Stimulated activated naive CD4-positive, alpha-beta T cell treated with Interleukin-2 at 50 U/mL for 16 hours (primary cell): ENCODE data around the gene UMODL1.
"Not testable (repeated sequence)": the region's sequence is repeated elsewhere in the genome, so short reads cannot be mapped to it uniquely, and the experiment has no call there.

Source experiments
- DNase-seq: peaks from one replicate; lab custom pipeline; 2025; lab: John Stamatoyannopoulos, UW

The UMODL1 gene

DNA sequence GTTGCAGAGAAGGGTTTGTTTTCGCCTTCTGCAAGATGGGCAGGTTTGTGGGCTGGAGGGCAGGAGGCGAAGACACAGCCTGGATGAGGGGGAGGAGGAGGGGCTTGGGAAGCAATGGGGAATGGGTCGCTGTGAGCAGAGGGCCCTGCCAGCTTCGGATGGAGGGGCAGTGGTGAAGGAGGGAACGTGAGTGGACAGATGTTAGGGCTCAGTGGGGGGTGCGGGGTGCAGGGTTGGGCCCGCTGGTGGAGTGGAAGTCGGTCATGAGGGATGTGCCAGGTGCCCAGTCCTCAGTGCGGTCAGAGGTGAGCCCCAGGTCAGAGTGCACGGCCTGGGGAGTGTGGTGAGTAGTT is 92.4 kb downstream of the UMODL1 start:
- DNase-seq, result no peak

DNA sequence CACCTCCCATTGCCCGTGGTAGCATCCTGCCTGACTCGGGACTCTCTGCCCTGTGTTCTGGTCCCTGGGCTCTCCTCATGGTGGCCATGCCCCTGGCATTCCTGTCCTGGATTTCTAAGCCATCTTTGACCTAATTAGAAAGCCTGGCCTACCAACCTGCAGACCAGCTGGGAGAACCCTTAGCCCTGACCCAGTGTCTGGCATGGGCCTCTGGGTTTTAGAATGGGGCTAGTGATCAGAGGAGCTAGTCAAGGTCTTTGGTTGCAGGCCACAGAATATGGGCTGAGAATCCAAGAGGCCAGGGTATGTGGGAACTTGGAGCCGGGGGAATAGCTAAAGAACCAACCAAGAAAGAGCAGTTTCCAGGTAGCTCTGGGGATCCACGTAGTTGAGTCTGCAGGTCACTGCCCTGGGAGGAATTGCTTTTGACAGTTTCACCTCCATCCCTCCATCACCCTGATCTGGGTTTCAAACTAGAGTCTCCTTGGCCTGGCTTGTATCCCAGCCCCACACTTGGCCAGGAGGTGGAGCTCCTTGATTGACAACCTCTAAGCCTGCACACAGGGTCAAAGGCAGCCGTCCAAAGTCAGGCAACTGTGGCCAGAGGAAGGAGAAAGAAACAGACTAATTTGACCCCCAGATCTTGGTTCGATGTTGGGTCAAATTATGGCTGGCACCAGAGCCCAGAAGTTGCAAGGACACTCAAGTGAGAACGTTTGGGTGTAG is 93.1 kb downstream of the UMODL1 start:
- peak; percentile 29 for DNase-seq

DNA sequence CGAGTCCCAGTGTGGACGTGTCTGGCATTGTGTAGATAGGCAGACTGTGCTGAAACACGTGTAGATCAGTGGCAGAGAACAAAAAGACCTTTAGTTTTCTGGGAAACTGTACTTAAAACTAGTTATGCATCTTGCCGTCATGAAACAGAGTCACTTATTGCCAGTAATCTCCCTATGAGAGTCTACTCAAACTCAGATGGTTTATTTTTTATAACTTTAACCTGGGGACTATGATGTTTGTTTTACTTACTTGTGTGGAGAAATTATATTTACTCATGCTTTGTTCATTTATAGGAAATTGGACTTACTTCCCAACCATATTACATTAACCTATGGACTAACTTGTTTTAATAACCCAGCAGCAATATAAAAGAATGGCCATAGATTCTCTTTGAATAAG is 93.7 kb downstream of the UMODL1 start:
- no peak for DNase-seq

DNA sequence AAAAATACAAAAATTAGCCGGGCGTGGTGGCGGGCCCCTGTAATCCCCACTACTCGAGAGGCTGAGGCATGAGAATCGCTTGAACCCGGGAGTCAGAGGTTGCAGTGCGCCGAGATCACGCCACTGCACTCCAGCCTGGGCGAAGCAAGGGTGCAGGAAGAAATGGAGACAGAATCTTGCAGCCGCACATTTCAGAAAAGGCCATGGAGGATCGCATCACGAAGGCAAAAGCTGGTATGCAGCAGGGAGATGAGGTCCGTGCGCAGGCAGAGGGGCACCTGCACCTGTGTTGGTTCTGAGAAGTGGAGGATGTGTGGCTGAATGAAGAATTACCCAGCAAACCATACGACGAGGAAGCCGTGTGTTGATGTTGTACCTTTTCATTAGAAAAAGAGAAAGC is 94.8 kb downstream of the UMODL1 start:
- DNase-seq, result no peak

DNA sequence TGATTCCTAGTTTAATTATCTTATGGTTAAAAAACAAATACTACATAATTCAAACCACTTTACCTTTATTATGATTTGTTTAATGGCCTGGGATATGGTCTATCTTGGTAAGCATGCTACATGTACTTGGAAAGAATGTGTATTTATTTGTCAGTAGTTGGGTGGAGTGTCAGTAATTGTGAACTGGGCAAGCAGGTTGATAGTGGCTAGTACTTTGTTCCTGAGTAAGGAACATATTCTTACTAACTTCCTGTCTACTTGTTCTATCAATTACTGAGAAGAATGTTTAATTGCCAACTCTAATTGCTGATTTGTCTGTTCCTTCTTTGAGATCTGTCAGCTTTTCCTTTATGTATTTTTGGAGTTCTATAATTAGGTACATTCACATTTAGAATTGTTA is 98.6 kb downstream of the UMODL1 start:
- no peak for DNase-seq

DNA sequence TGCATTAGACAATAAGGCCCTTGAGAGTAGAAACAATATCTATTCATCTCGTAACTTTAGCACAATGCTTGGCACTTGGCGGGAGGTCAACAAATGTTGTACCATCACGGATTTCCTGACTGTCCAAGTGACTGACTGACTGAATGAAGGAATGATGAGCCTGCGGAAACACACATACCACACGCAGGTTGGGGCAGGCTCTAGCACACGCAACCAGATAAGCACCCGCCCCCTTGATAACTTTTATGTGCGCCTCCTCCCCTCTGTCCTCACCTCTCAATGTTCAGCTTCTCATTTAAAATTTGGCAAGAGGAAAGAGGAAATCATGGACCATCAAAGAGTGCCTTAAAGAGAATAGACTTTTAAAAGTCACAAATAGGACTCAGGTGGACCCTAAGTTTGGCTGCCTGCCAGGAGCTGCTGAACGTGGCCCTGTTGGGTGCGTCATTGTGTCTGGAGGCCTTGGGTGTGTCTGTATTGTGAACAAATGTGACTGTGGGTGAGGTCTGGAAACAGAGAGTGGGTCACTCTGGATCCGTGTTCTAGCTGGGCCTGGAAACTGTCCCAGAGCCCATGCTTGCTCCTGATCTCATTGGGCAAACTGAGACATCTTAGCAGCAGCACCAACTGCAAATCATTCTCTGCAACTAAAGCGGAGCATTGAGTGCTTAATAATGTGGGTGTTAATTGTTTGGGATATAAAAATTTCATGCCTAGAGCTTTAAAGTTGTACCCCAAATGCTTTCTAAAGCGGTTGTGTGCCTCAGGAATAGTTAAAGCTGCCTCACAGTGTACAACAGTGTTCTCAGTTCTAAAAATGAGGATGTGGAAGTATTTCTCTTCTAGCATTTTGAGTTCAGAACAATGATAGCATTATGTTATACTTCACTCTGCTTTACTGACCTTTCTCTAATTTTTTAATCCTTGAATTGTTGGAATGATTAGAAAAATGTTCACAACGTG is 100.3 kb downstream of the UMODL1 start:
- DNase-seq, result no peak

DNA sequence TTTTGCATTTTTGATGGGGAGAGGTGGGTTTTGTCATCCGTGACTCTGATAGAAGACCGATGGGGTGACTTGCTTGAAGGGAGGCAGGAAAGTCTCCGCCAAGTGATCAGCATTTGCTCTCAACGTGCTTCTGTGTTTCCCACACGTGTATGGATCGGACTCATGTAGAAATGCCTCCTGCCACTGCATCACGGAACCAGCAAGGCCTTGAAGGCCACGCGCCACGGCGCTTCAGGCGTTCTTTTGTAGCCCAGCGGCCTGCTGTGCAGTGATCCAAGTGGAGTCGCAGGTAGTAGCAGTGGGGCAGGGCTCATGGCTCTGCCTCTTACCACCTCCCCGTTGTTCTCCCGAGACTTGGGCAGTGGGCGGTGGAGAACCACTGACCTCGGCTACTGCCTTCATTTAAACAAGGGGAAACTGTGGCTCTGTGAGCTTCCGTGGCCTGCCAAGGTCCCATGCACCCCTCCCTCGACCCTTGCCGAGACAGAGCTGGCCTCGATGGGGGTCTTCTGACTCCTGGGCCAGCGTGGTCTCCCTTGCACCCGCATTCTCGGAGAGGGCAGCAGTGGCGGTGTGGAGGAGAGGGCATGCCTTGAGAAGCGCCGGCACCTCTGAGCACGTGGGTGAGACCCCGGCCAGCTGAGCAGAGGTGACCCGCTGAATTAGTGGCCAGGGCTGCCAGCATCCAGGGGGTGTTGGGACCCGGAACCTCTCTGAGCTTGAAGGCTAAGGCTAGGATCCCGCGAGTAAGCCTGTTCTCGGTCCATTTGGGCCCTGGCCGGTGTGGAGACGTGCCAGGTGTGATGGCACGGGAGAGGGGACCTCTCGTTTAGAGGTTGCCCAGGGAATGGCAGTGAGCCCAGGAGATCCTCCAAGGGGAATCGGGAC is 101.7 kb downstream of the UMODL1 start:
- DNase-seq, result no peak

DNA sequence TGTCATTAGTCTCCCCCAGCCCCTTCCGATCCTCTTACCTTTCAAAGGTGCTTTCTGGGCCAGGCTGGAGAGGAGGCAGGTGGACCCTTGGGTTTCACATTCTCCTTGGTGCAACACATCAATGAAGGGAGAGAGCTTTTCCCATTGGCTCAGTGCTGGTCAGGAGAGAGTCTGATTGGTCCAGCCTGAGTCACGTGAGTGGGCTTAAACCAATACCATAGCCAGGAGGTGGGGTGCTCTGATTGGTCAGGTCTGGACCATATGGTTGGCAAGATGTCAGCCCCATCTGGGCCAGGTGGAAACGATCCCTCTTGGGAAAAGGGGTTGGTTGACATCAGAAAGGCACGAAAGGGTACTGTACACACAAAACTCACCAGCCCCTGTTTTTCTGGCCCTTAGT is 103.1 kb downstream of the UMODL1 start:
- DNase-seq, result no peak

DNA sequence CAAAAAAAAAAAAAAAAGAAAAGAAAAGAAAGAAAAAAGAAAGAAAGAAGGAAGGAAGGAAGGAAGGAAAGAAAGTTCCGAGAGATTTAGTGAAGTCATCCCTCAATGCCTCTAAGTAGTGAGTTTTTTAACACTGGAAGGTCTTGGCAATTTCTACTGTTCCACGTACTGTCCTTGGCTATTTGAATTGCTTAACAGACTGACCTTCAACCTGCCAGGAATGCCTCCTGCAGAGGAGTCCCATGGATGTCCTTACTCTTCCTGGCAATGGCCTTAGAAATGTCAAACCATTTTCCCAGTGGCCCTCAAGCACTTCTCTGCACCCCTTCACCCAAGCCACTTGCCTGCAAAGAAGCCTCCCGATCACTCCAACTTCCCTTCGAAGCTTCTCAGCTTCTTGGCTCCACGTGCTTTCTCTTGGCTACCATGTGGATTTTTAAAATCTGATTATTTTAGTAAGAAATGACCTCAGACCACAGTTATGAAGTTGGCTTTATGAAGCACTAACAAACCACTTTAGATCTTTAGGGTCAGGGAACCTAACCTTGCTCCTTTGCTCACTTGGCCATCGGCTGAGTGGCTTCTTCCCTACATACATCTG is 104.1 kb downstream of the UMODL1 start:
- DNase-seq, result no peak

DNA sequence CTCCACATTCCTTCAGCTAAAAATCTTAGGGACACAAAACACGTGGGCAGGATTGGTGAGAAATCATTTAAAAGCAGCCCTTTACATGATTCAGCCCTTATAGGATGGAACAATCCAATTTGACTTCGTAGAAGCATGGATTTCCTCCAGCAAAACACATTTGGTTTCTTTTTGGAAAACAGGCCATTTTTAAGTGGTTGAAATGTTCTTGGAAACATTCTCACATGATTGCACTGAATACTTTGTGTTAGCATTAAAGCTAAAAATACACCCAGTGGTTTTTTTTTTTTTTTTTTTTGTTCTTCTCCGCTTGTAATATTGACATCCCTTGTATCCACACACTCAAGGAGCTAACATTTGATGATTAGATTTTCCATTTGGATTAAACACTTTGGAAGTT is 105.7 kb downstream of the UMODL1 start:
- DNase-seq, result no peak

DNA sequence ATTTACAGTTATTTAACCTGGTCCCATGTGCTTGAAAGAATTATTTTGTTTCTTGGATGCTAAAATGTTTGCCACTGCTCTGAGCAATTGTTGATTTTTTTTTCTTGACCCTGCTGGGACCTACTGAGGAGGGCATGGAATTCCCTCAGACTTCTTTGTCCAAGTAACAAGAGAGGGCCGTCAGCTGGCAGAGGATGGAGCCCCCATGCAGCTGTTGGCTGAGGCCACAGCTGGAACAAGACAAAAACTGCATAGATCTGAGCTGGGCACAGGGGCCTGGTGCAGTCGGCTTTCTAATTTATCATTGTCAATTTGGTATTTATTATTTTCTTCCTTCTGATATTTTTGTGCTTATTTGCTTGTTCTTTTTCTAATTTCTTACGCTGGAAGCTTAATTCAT is 108.2 kb downstream of the UMODL1 start:
- no peak for DNase-seq

DNA sequence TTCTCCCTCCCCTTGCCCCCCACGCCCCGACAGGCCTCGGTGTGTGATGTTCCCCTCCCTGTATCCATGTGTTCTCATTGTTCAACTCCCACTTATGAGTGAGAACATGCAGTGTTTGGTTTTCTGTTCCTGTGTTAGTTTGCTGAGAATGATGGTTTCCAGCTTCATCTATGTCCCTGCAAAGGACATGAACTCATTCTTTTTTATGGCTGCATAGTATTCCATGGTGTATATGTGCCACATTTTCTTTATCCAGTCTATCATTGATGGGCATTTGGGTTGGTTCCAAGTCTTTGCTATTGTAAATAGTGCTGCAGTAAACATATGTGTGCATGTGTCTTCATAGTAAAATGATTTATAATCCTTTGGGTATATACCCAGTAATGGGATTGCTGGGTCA is 108.9 kb downstream of the UMODL1 start:
- DNase-seq, result not testable (repeated sequence)

DNA sequence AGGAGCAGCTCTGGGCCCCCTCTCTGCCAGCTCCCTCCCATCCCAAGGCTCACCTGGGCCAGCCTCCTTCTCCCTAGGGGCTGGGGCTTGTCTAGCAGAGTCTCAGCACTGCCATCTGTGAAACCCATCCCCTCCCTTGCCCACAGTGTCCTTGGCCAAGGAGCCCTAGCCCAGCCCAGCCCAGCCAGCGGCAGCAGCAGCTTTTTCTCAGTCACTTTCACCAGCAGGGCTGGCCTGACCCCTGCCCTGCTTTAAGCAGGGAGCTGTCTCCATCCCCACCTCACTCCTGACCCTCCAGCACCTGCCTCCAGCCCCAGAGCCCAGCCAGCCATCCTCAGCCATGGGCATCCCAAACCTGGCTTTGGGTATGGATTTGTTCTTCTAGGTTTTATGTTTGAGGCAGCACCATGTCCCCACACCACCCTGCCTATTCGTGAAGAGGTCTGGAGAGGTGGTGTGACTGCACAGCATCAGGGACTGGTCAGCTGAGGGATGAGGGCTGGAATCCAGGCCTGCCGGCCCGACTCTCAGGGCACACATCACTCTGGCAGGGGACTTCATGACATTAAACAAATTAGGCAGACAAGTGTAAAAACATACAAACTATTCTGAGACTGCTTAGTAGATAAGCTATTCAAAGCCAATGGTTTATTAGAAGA is 111.7 kb downstream of the UMODL1 start:
- no peak for DNase-seq

DNA sequence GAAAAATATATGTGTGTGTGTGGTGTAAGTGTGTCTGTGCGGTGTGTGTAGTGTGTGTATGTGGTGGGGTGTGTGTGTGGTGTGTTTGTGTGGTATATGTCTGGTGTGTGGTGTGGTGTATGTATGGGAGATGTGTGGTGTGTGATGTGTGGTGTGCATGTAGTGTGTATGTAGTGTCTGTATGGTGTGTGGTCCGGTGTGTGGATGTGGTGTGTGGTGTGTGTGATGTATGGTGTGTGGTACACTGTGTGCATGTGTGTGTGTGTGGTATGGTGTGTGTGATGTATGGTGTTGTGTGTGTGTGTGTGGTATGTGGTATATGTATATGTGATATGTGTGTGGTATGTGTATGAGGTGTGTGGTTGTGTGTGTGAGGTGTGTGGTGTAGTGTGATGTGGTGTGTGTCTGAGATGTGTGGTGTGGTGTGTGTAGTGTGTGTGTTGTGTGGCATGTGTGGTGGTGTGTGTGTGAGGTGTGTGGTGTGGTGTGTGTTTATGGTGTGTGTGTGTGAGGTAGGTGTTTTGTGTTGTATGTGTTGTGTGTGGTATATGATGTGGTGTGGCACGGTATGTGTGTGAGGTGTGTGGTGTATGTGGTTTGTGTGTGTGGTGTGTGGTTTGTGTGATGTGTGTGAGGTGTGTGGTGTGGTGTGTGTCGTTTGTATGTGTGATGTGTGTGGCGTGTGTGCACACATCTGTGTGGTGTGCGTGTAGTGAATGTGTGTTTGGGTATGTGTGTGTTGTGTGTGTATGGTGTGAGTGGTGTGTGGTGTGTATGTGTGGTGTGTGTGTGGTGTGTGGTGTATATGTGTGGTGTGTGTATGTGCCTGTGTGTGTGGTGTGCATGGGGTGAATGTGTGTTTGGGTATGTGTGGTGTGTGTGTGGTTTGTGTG is 112.5 kb downstream of the UMODL1 start:
- no peak for DNase-seq

DNA sequence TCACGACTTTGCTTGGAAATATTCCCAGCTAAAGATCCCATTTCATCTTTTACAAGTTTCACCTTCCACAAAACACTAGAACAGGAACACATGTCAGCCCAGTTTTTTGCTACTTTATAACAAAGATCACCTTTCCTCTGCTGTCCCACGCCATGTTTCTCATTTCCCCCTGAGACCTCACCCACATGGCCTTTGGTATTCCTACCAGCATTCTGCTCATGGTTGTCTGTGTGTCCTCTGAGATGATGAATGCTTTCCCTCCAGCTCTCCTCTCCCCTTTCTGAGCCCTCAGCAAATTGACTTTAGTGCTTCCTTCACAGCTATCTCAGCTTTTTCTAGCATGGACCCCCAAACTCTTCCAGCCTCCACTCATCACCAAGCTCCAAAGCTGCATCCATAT is 115.5 kb downstream of the UMODL1 start:
- no peak for DNase-seq

DNA sequence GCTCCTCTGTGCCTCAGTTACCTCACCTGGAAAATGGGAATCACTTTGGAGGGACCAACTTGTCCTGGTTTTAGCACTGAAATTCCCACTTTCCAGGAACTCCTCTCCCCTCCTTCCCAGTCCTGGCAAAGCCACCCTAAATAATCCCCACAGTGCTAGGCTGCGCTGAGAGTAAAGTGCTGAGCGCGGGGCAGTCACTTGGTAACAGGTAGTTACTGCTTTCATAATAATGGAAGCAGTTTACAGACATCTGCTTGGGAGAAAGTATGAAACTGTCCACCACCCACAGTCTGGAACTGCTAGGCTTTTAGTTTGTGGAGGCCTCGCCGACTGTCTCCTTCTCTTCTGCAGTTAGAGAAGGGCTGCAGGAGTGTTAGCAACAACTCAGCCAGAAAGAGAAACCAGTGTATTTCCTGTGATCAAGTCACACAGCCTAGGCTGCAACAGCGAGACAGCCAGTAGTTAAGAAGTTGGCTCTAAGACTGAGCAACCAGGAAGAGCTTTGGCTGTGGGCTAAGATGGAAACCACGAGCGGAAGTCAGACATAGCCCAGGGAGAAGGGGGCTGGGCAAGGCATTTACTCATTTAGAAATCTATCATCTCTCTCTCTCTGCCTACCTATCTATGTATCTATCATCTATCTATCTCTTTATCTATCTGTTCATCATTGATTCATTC is 117.0 kb downstream of the UMODL1 start:
- peak; percentile 76 for DNase-seq

DNA sequence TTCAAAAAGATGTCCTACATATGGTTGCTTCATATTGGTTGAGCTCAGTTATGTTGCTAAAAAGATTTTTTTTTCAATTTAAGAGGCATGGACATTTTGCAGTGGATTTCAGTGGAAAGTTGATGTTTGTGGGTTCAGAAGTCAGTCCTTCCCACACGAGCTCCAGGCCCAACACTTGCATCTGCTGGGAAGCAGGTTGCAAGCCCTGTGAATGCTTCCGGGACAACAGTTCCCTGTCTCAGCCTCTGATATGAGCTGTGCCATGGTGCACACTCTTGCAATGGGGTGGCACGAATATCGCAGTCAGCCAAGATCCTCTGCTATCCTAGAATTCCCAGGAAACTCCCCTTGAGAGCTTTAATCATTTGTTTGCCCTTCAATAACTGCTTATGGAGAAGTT is 117.5 kb downstream of the UMODL1 start:
- DNase-seq, result no peak

DNA sequence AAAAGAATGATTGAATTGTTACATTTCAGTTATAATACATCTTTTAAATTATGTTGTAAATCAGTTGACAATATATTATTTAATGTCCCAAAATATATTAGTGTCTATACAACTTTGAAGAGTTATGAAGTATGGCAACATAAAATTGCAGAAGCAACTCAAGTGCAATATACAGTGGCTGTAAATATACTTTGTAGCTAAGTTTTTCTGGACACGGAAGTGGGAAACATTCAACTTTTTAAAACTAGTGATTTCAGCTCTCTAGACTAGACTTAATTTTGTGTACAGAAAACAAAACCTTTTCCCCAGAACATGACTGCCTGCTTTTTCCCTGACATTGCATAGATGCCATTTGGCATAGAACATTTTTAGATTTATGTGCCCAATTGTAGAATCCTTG is 118.3 kb downstream of the UMODL1 start:
- no peak for DNase-seq

DNA sequence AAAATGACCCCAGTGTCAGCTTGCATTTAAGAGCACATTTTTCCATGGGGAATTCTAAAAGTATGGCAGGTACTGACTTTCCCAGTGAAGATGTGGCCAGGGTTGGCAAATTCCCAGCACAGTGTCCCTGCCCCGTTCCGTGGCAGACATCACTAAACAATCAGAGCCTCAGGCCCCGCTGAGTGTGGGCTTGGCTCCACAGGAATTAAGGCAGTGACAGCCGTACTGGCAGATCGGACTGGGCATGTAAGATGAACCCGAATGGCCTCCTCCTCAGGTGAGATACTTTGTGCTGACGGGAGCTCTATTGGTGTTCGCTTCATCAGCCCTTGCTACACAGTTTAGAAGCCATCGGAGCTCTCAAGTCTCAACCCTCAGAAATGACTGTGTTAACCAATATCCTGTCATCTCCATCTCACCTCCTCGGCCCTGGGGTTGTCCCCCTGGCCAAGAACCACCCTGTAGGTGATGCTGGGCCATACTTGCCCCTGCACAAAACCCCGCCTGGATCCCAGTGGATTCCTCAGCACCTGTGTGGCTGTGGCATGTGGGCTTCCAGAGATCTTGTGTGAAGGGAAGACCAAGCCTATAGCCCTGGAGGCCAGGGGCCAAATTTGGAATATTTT is 118.9 kb downstream of the UMODL1 start:
- DNase-seq, result no peak
